ENCODE measurements around the gene POU2F1.

- no peak for TF ChIP-seq EZH2phosphoT487 (IDR thresholded peaks at IDR 0.05; ENCODE audit: borderline replicate concordance, low read depth, low read length)
- TF ChIP-seq CTCF (conservative IDR thresholded peaks at IDR 0.05; ENCODE audit: low read length): no peak
These were observed 252.3 kb downstream of the POU2F1 start for GRCh38 chr1:167472752-167473521.
